A673 (cell line): ENCODE data around the gene IBA57. TPM values are rescaled to one million over a fixed set of nuclear protein-coding genes. Genes with fewer than 3 reads are reported as not detected.

Experiments
- BruUV-seq: library from RNA; stranded (reverse); fragments of 400-500 nt; replicated peaks from 2 replicates; lab custom pipeline; 2021; lab: Mats Ljungman, UMichigan
- CTCF ChIA-PET: fragments of 300-600 bp; sonication (Branson Sonifier 250); formaldehyde crosslinking; loops from one replicate; lab custom pipeline; 2022; ENCODE audit warnings: antibody characterized with exemption; lab: Charles Lee
- POLR2A ChIA-PET: fragments of 300-600 bp; sonication (Branson Sonifier 250); formaldehyde crosslinking; loops from one replicate; lab custom pipeline; 2022; ENCODE audit warnings: antibody characterized with exemption; ENCODE audit not compliant: low non-redundant PET; lab: Charles Lee
- DNase-seq: peaks from one replicate; pipeline ENCODE4 v3.0.0-alpha.2; 2015; ENCODE audit warnings: low spot score
- H3K27ac ChIP-seq: fragments of 200-600 bp; sonication (generic); 2 replicates; pipeline ENCODE4 v1.5.1; 2016; ENCODE audit warnings: mixed run types, low read depth, mild to moderate bottlenecking, mixed read lengths, antibody characterized with exemption, low read length; ENCODE audit not compliant: poor library complexity, severe bottlenecking
- H3K27me3 ChIP-seq: fragments of 200-600 bp; sonication (generic); replicated peaks from 2 replicates; pipeline ENCODE4 v1.6.1; 2017; ENCODE audit warnings: mixed run types, low read depth, mild to moderate bottlenecking, mixed read lengths, antibody characterized with exemption, low read length; ENCODE audit not compliant: insufficient read depth, poor library complexity
- H3K36me3 ChIP-seq: fragments of 200-600 bp; sonication (generic); 2 replicates; pipeline ENCODE4 v1.6.1; 2016; ENCODE audit warnings: mixed run types, mild to moderate bottlenecking, mixed read lengths, antibody characterized with exemption, low read length; ENCODE audit not compliant: insufficient read depth, poor library complexity, severe bottlenecking
- H3K4me1 ChIP-seq: fragments of 200-600 bp; sonication (generic); 2 replicates; pipeline ENCODE4 v1.6.1; 2017; ENCODE audit warnings: mixed run types, mild to moderate bottlenecking, mixed read lengths, antibody characterized with exemption, low read length; ENCODE audit not compliant: insufficient read depth, poor library complexity, severe bottlenecking
- H3K4me3 ChIP-seq: fragments of 200-600 bp; sonication (generic); 2 replicates; pipeline ENCODE4 v1.5.1; 2016; ENCODE audit warnings: low read depth, mixed run types, mild to moderate bottlenecking, mixed read lengths, low read length; ENCODE audit not compliant: poor library complexity, severe bottlenecking
- H3K9me3 ChIP-seq: fragments of 200-600 bp; sonication (generic); 2 replicates; pipeline ENCODE4 v1.6.1; 2016; ENCODE audit warnings: mixed run types, low read depth, mild to moderate bottlenecking, mixed read lengths, antibody characterized with exemption, low read length; ENCODE audit not compliant: poor library complexity, severe bottlenecking
- EZH2 ChIP-seq: fragments of 200-600 bp; sonication (generic); IDR thresholded peaks from 2 replicates; pipeline ENCODE4 v1.6.1; 2017; ENCODE audit warnings: borderline replicate concordance, low read depth, mild to moderate bottlenecking, mixed read lengths, antibody characterized with exemption, low read length; ENCODE audit not compliant: poor library complexity, severe bottlenecking
- intact Hi-C: fragments of 100-400 bp; cut with micrococcal nuclease; formaldehyde crosslinking; loops from one replicate; pipeline ENCODE4 v1.10.0; 2022; ENCODE audit not compliant: unreplicated experiment
- total RNA-seq: library from RNA; stranded (reverse); gene quantifications from 2 replicates; pipeline ENCODE4 v1.2.3, GENCODE V29; 2021
- TF ChIP-seq, protein P1 (sequence below): fragments of 300-800, 200-600 bp; sonication (generic); conservative IDR thresholded peaks from 2 replicates; pipeline ENCODE4 v1.5.1; 2017; ENCODE audit warnings: low read depth, mild to moderate bottlenecking, antibody characterized with exemption, low read length, moderate library complexity, mixed read lengths

IBA57 gene
- total RNA-seq, 1 experiment from 2014 or later, result 12.1 TPM

DNA sequence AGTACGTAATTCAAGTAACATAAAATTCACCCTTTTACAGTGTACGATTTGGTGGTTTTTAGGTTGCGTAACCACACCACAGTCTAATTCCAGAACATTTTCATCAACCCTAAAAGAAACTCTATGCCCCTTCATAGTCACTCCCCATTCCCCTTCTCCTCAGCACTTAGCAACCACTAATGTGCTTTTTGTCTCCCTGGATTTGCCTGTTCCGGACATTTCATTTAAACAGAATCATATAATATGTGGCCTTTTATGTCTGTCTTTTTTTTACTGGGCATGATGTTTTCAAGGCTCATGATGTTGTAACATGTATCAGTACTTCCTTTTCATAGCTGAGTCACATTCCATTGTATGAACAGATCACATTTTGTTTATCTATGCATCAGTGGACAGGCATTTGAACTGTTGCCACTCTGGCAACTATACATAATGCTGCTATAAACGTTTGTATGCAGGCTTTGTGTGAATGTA, 63.0 kb downstream of the IBA57 start:
- Histone ChIP-seq H3K27me3 (no peaks in the 10 kb centered on the region), H3K36me3 (peaks cover 37% of the 10 kb centered on the region), H3K9me3 (peaks cover 8% of the 10 kb centered on the region), H3K27ac (no peak overlapping the region), H3K4me3 (no peak overlapping the region), H3K4me1 (no peaks in the 10 kb centered on the region)
- BruUV-seq, result no TSS peak
- ChIA-PET POLR2A (no interaction called here), CTCF (no interaction called here)
- intact Hi-C loops, result no loop called here
- no peak for TF ChIP-seq EZH2
- TF ChIP-seq, protein P1, sequence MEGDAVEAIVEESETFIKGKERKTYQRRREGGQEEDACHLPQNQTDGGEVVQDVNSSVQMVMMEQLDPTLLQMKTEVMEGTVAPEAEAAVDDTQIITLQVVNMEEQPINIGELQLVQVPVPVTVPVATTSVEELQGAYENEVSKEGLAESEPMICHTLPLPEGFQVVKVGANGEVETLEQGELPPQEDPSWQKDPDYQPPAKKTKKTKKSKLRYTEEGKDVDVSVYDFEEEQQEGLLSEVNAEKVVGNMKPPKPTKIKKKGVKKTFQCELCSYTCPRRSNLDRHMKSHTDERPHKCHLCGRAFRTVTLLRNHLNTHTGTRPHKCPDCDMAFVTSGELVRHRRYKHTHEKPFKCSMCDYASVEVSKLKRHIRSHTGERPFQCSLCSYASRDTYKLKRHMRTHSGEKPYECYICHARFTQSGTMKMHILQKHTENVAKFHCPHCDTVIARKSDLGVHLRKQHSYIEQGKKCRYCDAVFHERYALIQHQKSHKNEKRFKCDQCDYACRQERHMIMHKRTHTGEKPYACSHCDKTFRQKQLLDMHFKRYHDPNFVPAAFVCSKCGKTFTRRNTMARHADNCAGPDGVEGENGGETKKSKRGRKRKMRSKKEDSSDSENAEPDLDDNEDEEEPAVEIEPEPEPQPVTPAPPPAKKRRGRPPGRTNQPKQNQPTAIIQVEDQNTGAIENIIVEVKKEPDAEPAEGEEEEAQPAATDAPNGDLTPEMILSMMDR, result no peak
- DNase-seq, result no peak

DNA sequence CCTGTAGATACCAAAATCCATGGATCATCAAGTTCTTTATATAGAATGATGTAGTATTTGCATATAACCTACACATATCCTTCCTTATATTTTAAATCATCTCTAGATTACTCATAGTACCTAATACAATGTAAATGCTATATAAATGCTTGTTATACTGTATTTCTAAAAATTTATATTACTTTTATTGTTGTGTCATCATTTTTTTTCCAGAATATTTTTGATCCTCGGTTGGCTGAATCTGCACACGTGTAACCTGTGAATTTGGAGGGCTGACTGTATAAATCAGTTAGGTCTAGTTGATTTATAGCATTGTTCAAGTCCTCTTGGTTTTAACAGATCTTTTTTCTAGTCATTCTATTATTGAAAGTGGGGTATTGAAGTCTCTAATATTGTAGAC, 65.6 kb downstream of the IBA57 start:
- Histone ChIP-seq H3K27me3 (no peaks in the 10 kb centered on the region), H3K4me3 (no peak overlapping the region), H3K4me1 (no peaks in the 10 kb centered on the region), H3K9me3 (no peaks in the 10 kb centered on the region), H3K27ac (no peak overlapping the region), H3K36me3 (peaks cover 16% of the 10 kb centered on the region)
- DNase-seq, result no peak
- no TSS peak for BruUV-seq
- POLR2A ChIA-PET, result no interaction called here
- TF ChIP-seq, protein P1, result no peak
- no peak for TF ChIP-seq EZH2
- intact Hi-C loops, result no loop called here
- CTCF ChIA-PET, result no interaction called here

Other genes with a start within 250 kb of the IBA57 start
- not detected in 2 replicates for gene WNT9A, start 217.9 kb upstream of the IBA57 start, total RNA-seq
- gene WNT3A, start 158.8 kb upstream of the IBA57 start, total RNA-seq, result not detected in 2 replicates
- gene ARF1, start 83.1 kb upstream of the IBA57 start, total RNA-seq, result 395 and 397 TPM in 2 replicates
- gene C1orf35, start 62.5 kb upstream of the IBA57 start, total RNA-seq, result 27.5 and 27.6 TPM in 2 replicates
- gene MRPL55, start 56.5 kb upstream of the IBA57 start, total RNA-seq, result 60.4 and 70.8 TPM in 2 replicates
- 128 and 130 TPM in 2 replicates for gene GUK1, start 25.5 kb upstream of the IBA57 start, total RNA-seq
- gene GJC2, start 15.9 kb upstream of the IBA57 start, total RNA-seq, result 0.97 and 1.3 TPM in 2 replicates
- gene OBSCN, start 42.2 kb downstream of the IBA57 start, total RNA-seq, result 37.7 and 41.2 TPM in 2 replicates
- gene TRIM11, start 241.0 kb downstream of the IBA57 start, total RNA-seq, result 41.8 and 46.6 TPM in 2 replicates